ENCODE data around the gene LTBP3. TPM values are rescaled to one million over a fixed set of nuclear protein-coding genes. Genes with fewer than 3 reads are reported as not detected.

The LTBP3 gene
- 263 and 277 TPM in 2 replicates for total RNA-seq

DNA sequence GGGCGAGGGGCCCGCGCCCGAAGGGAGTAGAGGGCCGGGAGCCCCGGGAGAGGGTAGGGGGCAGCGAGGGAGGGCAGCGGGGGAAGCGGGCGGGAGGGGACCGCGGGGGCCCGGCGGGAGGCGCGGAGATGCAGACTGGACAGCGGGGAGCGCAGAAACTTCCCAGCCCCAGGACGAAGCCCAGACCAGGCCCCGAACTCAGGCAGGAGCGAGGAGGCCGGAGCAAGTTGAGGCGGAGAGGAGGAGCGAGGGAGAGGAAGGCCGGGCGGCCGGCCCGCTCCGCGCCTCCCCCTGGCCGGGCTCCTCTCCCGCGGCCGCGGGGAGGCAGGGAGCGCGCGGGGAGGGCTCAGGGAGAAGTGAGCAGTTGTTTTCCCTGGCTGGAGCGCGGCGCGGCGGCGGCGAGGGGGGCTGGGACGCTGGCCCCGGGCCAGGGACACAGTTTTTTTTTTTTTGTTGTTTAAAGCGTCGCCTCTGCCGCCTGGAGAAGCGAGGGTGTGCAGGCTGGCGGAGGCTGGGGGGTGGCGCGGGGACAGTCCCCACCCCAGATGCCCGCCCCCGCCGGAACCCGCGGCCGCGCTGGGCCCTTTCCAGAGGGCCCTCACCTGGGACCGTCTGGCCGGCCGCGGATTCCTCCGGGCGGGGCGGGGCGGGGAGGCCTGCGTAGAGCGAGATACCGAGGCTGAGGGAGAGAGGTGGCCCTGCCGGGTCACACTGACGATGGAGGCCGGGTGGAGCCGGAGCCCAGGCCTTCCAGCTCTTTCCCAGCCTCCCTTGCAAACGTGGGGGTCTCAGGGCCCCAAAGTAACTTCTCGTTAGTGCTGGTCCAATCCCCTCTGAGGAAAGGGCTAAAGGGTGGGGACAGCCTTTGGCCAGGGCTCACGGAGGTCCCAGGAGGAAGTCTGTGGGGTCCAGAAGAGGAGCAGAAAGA lies at the start of gene LTBP3:
Gene LTBP3, minus strand, starts transcription at position 358 of the 928 bp plus-strand sequence. CDS start 400 bp downstream, outside the sequence.

GRCh38 chr11:65595543-65596281 lies 37.6 kb upstream of the LTBP3 start, which contains the start of gene KCNK7:
Gene KCNK7, minus strand, starts transcription at chr11:65595800. Its CDS starts 28 bp downstream, at chr11:65595772.

GRCh38 chr11:65575568-65576231 lies 17.5 kb upstream of the LTBP3 start, which contains the start of gene EHBP1L1:
Gene EHBP1L1, plus strand, starts transcription at chr11:65576053. Its CDS starts 250 bp downstream, at chr11:65576303.

DNA sequence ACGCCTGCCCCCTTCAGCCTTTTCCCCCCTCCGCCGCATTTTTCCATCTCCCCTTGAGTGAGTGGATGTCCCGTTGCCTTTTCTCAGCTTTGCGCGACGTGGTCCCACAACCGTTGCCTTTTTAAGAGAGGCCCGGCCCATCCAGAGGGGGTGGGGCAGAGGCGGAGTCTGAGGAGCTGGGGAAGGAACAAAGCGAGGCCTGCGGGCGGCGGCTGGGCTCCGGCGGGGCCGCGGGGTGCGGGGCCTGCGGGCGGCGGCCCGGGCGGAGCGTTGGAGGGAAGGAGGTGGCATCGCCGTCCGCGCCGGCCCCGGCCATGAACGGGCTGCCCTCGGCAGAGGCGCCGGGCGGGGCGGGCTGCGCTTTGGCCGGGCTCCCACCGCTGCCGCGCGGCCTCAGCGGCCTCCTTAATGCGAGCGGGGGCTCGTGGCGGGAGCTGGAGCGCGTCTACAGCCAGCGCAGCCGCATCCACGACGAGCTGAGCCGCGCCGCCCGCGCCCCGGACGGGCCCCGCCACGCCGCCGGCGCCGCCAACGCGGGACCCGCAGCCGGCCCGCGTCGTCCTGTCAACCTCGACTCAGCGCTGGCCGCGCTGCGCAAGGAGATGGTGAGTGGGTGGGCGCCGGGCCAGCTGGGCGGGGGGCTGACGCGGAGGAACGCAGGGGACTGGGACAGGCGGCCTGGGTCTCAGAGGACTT lies 14.3 kb upstream of the LTBP3 start, which contains the start of gene FAM89B:
Gene FAM89B, plus strand, starts transcription at position 183 of the 696 bp plus-strand sequence. Its CDS starts 132 bp downstream, at position 315.

DNA sequence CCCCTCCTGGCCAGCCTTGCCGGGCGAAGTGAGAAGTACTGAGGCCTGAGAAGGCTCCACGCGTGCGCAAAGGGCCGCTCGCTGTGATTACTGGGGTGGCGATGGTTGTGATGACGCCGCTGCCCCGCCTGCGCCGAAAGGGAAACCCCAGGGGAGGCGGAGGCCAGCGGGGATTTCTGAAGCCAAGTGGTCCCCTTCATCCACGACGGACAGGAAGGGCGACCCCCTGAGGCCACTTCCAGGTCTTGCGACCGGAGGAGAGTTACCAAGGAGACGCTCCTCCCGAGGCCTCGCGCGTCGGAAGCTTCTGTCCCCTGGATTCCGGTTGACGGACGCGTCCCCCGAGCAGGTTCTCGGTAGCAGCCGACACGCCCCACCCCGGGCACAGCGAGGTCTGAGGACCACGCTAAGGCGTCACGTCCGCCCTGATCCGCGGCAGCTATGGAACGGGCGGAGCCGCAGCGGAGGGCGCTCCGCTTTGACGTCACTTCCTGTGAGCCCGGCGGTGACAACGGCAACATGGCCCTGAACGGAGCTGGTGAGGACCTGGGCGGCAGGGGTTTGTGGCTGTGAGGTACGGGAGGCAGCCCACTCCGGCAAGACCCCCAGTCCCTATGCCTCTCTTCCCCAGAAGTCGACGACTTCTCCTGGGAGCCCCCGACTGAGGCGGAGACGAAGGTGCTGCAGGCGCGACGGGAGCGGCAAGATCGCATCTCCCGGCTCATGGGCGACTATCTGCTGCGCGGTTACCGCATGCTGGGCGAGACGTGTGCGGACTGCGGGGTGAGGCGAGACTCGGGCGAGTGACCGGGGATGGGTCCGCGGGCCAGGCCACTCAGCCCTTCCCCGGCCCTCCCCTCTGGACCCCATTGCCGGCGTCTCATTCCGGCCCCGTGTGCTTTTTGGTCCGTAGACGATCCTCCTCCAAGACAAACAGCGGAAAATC lies 12.1 kb upstream of the LTBP3 start, which contains the start of gene ZNRD2:
Gene ZNRD2, plus strand, starts transcription at position 505 of the 946 bp plus-strand sequence. Its CDS starts 15 bp downstream, at position 520.

DNA sequence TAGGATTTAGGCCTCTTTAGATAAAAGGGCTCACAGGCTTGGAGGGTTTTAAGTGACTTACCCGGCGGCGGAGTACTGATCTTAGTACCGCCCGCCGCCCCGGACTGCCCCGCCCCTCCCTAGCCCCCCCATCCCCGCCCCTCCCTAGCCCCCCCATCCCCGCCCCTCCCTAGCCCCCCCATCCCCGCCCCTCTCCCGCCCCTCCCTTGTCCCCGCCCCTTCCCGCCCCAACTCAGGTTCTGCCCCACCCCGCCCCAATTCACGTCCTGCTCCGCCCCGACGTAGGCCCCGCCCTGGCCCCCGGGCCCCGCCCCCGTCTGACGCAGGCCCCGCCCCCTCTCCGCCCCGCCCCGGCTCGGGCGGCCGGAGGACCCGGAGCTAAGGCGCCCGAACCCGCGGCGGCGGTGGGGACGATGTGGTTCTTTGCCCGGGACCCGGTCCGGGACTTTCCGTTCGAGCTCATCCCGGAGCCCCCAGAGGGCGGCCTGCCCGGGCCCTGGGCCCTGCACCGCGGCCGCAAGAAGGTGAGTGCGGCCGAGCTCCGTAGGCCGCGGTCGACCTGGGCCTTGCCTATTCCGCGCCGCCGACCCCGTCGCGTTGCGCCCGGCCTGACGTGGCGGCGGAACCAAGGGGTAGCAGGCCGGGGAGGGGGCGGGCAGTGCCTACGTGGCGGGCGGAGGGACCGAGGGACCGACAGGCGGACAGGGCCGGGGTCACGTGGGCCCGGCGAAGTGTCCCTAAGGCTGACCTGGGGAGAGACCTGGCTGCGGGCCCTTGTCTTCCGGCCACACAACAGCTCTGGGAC lies 33.2 kb downstream of the LTBP3 start, which contains the start of gene SCYL1:
Gene SCYL1, plus strand, starts transcription at position 343 of the 805 bp plus-strand sequence. Its CDS starts 71 bp downstream, at position 414.

DNA sequence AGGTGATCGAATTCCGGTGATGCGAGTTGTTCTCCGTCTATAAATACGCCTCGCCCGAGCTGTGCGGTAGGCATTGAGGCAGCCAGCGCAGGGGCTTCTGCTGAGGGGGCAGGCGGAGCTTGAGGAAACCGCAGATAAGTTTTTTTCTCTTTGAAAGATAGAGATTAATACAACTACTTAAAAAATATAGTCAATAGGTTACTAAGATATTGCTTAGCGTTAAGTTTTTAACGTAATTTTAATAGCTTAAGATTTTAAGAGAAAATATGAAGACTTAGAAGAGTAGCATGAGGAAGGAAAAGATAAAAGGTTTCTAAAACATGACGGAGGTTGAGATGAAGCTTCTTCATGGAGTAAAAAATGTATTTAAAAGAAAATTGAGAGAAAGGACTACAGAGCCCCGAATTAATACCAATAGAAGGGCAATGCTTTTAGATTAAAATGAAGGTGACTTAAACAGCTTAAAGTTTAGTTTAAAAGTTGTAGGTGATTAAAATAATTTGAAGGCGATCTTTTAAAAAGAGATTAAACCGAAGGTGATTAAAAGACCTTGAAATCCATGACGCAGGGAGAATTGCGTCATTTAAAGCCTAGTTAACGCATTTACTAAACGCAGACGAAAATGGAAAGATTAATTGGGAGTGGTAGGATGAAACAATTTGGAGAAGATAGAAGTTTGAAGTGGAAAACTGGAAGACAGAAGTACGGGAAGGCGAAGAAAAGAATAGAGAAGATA lies 59.0 kb downstream of the LTBP3 start, which contains the start of gene MALAT1:
Gene MALAT1, plus strand, starts transcription at position 69 of the 736 bp plus-strand sequence.

Other genes with a start within 250 kb of the LTBP3 start
- 26.9 and 27.3 TPM in 2 replicates for gene CDC42EP2, start 243.5 kb downstream of the LTBP3 start, total RNA-seq
- gene DPF2, start 224.5 kb downstream of the LTBP3 start, total RNA-seq = 41.3 and 47.1 TPM in 2 replicates
- 0.37 TPM in 1 of 2 replicates, not detected in the other for gene TIGD3, start 203.6 kb downstream of the LTBP3 start, total RNA-seq
- gene SLC25A45, start 175.7 kb downstream of the LTBP3 start, total RNA-seq = 3.9 and 5.4 TPM in 2 replicates
- gene FRMD8, start 171.7 kb downstream of the LTBP3 start, total RNA-seq = 43.5 and 50.6 TPM in 2 replicates
- 105 and 106 TPM in 2 replicates for gene NEAT1, start 135.6 kb downstream of the LTBP3 start, total RNA-seq
- 5,652 and 8,659 TPM in 2 replicates for gene MALAT1, start 59.3 kb downstream of the LTBP3 start, total RNA-seq
- 101 and 106 TPM in 2 replicates for gene SCYL1, start 33.3 kb downstream of the LTBP3 start, total RNA-seq
- 33.3 and 40.4 TPM in 2 replicates for gene ZNRD2, start 12.1 kb upstream of the LTBP3 start, total RNA-seq
- gene FAM89B, start 14.2 kb upstream of the LTBP3 start, total RNA-seq = 36.1 and 36.3 TPM in 2 replicates
- gene EHBP1L1, start 17.7 kb upstream of the LTBP3 start, total RNA-seq = 23.9 and 38.8 TPM in 2 replicates
- not detected in 2 replicates for gene KCNK7, start 37.4 kb upstream of the LTBP3 start, total RNA-seq
- gene MAP3K11, start 55.9 kb upstream of the LTBP3 start, total RNA-seq = 18.3 and 18.9 TPM in 2 replicates
- 26.0 and 29.2 TPM in 2 replicates for gene PCNX3, start 57.4 kb upstream of the LTBP3 start, total RNA-seq
- gene SIPA1, start 79.7 kb upstream of the LTBP3 start, total RNA-seq = 15.2 and 18.5 TPM in 2 replicates
- gene RELA, start 104.6 kb upstream of the LTBP3 start, total RNA-seq = 34.2 and 35.8 TPM in 2 replicates
- 28.4 and 32.0 TPM in 2 replicates for gene KAT5, start 153.9 kb upstream of the LTBP3 start, total RNA-seq
- gene RNASEH2C, start 162.4 kb upstream of the LTBP3 start, total RNA-seq = 90.9 and 134 TPM in 2 replicates
- gene AP5B1, start 222.6 kb upstream of the LTBP3 start, total RNA-seq = 11.8 and 12.2 TPM in 2 replicates
- not detected in 2 replicates for gene OVOL1, start 228.7 kb upstream of the LTBP3 start, total RNA-seq

Measured in cardiac ventricle fibroblast (primary cell).